CD4-positive, alpha-beta memory T cell (primary cell): ENCODE results near the gene NHERF1. TPM values are rescaled to one million over a fixed set of nuclear protein-coding genes. Genes with fewer than 3 reads are reported as not detected.

Experiments
- CTCF ChIA-PET: fragments of 350-600 bp; sonication (Branson Sonifier 250); formaldehyde crosslinking; loops from one replicate; lab custom pipeline; 2021; ENCODE audit warnings: inconsistent platforms; ENCODE audit not compliant: partially characterized antibody; lab: Charles Lee
- POLR2A ChIA-PET: fragments of 350-600 bp; sonication (Branson Sonifier 250); formaldehyde crosslinking; loops from one replicate; lab custom pipeline; 2021; ENCODE audit not compliant: partially characterized antibody; lab: Charles Lee
- DNase-seq, 5 donors: peaks; one replicate each; pipeline versions ENCODE4 v3.0.0 to v3.0.0-alpha.2; 2020 to 2022; ENCODE audit warnings: mixed read lengths in 1 of 5
- H3K27ac ChIP-seq: one replicate; pipeline ENCODE4 v1.7.0; 2013; ENCODE audit warnings: low read depth, low read length
- H3K27me3 ChIP-seq: 2 replicates; pipeline ENCODE4 v1.7.0; 2013; ENCODE audit warnings: mild to moderate bottlenecking, low read length, moderate library complexity; ENCODE audit not compliant: insufficient read depth
- H3K36me3 ChIP-seq: 2 replicates; pipeline ENCODE4 v1.7.0; 2013; ENCODE audit warnings: mild to moderate bottlenecking, low read length, moderate library complexity; ENCODE audit not compliant: insufficient read depth
- H3K4me1 ChIP-seq: 2 replicates; pipeline ENCODE4 v1.7.0; 2013; ENCODE audit warnings: mild to moderate bottlenecking, low read length, moderate library complexity; ENCODE audit not compliant: insufficient read depth
- H3K4me3 ChIP-seq, 2 donors: one replicate each; pipeline ENCODE4 v1.7.0; 2013; ENCODE audit warnings: low read length in 2 of 2, mild to moderate bottlenecking in 1 of 2
- H3K9me3 ChIP-seq, 2 donors: one replicate each; pipeline ENCODE4 v1.7.0; 2013; ENCODE audit warnings: low read length in 2 of 2, control low read depth in 1 of 2; ENCODE audit not compliant: control insufficient read depth in 1 of 2
- H3K27ac Mint-ChIP-seq, 7 donors: one replicate each; pipeline ENCODE4 v1.8.0; 2020 to 2021; ENCODE audit warnings: mixed read lengths in 7 of 7, mild to moderate bottlenecking in 6 of 7, inconsistent platforms in 3 of 7, moderate library complexity in 3 of 7
- H3K27me3 Mint-ChIP-seq, 2 donors: one replicate each; pipeline ENCODE4 v1.8.0; 2020 to 2021; ENCODE audit warnings: mixed read lengths in 2 of 2
- H3K36me3 Mint-ChIP-seq, 2 donors: one replicate each; pipeline ENCODE4 v1.8.0; 2020 to 2021; ENCODE audit warnings: mixed read lengths in 2 of 2, inconsistent platforms in 1 of 2, mild to moderate bottlenecking in 1 of 2
- H3K4me1 Mint-ChIP-seq, 4 donors: one replicate each; pipeline ENCODE4 v1.8.0; 2020 to 2021; ENCODE audit warnings: mixed read lengths in 4 of 4, mild to moderate bottlenecking in 1 of 4
- H3K4me3 Mint-ChIP-seq, 8 donors: one replicate each; pipeline ENCODE4 v1.8.0; 2020 to 2021; ENCODE audit warnings: mixed read lengths in 8 of 8, mild to moderate bottlenecking in 7 of 8, moderate library complexity in 6 of 8, inconsistent platforms in 3 of 8
- H3K9me3 Mint-ChIP-seq, 8 donors: one replicate each; pipeline ENCODE4 v1.8.0; 2020 to 2021; ENCODE audit warnings: mixed read lengths in 8 of 8, mild to moderate bottlenecking in 5 of 8, inconsistent platforms in 3 of 8, moderate library complexity in 1 of 8
- intact Hi-C: fragments of 100-400 bp; cut with micrococcal nuclease; formaldehyde crosslinking; loops from one replicate; pipeline ENCODE4 v1.15.1; 2023
- polyA plus RNA-seq, 2 donors: library from polyadenylated mRNA; unstranded; fragments of 300-500 nt; fragmentation: Illumina TruSeq; gene quantifications; one replicate each; pipeline ENCODE4 v1.2.3, GENCODE V29; 2021
- total RNA-seq, 2 experiments: library from RNA; stranded (reverse); gene quantifications; one replicate each; pipeline ENCODE4 v1.2.3, GENCODE V29; 2021

NHERF1 gene
- total and polyA plus RNA-seq, 4 experiments from 2014 or later, result 202 to 448 (median 267) TPM

DNA sequence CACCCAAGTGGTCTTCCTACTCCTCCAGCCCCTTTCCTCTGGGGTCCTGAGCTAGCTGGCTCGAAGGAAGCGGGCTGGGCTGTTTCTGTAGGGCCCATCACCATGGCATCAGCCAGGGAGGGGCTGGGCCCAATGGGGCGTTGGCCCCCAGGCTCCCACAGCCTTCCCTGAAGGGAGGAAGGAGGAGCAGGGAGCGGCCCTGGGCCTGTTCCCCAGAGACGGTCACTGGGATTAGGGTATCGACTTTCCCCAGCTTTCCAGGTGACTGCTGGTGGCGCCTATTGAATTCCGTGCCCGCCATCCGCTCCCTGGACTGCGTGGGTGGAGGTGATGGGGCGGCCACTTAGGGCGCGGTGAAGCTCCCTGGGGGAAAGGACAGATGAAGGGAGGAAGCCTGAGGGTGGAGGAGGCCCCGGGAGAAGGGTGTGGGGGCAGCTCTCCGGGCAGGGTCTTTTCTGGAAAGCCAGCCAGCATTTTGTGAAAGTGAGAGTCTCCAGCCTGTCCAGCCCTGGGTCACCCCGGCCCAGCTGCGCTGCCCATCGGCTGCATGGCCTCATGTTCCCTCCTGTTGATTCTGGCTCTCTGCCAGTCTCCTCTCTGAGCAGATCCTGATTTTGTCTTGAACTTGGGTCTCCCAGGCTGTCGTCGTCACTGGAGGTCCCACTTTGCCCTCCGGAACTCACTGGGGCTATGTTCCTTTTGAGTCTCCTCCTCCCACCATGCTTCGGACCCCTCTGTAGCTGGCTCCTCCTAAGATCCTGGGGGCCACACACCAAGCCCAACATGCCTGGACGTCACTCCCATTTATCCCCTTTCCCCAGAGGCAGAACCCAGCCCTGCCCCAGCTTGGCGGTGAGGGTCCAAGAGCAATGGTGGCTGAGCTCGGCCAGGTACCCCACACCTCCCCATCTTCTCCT is 9.8 kb downstream of the NHERF1 start:
- Mint-ChIP-seq H3K27ac (peak overlapping the region; percentile 82 to 93 (median 90)), H3K27me3 (no peaks in the 10 kb centered on the region), H3K4me1 (peaks cover 45 to 95% (median 74%) of the 10 kb centered on the region in 4 donors), H3K36me3 (peaks cover 10 to 37% of the 10 kb centered on the region in 2 donors), H3K4me3 (peak overlapping the region in 7 of 8 donors; percentile 65 to 90 (median 84)), H3K9me3 (no peaks in the 10 kb centered on the region)
- peak in 1 of 5 donors; percentile 13 for DNase-seq
- Histone ChIP-seq H3K4me3 (peak overlapping the region in 1 of 2 donors; percentile 34), H3K27me3 (no peaks in the 10 kb centered on the region), H3K36me3 (peaks cover 16% of the 10 kb centered on the region), H3K9me3 (no peaks in the 10 kb centered on the region), H3K27ac (peak overlapping the region; percentile 65), H3K4me1 (peaks cover 99% of the 10 kb centered on the region)
- ChIA-PET POLR2A (interaction anchor here (1.1 to 20.4 kb wide), 6 partner anchors 9 to 115 kb away, joined by 3 to 489 read pairs (median 26); partner anchors contain the start of genes FDXR, NAT9, NHERF1 and RAB37), CTCF (interaction anchor here (0.7 to 9.4 kb wide), 10 partner anchors 8 to 103 kb away, joined by 3 to 128 read pairs (median 12); partner anchors contain the start of genes NAT9 and RAB37)
- intact Hi-C loops, result no loop called here

- peak overlapping the region; percentile 74 to 90 (median 84) for H3K4me3 Mint-ChIP-seq
- H3K27ac Mint-ChIP-seq, result peak overlapping the region; percentile 84 to 93 (median 90)
Observed at GRCh38 chr17:74758848-74759168, 10.4 kb downstream of the NHERF1 start.

DNA sequence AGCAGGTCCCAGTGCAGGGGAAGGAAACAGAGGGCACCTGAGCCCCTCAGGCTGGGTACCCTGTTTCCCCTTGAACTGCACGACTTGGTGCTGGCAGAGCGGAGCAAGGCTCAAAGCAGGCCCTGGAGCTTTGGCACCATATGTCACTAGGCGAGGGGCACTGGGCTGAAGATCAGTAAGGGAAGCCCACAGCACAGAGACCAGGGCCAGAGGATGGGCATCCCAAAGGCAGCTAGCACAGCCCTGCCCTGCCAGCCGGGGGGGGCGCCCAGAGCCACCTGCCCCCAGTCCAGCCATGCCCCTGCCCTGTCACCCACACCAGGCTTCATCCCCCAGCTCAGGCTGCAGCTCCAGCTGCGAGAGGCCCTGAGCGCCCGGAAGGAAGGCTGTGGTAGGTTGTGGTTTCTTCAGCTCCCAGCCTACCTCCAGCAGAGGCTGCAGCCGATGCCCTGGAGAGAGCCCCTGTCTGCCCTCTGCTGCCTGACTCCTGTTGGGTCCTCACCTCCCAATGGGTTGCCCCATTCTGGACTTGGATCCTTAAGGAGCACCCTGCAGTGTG is 10.9 kb downstream of the NHERF1 start:
- no peaks in the 10 kb centered on the region for H3K27me3 Mint-ChIP-seq
- Histone ChIP-seq H3K4me3 (peak overlapping the region; percentile 34 to 54), H3K27ac (peak overlapping the region; percentile 65), H3K4me1 (peaks cover 94% of the 10 kb centered on the region), H3K36me3 (peaks cover 28% of the 10 kb centered on the region), H3K9me3 (no peaks in the 10 kb centered on the region), H3K27me3 (no peaks in the 10 kb centered on the region)
- DNase-seq, result peak; percentile 63 to 75 (median 64)
- peak overlapping the region; percentile 74 to 90 (median 84) for H3K4me3 Mint-ChIP-seq
- H3K9me3 Mint-ChIP-seq, result no peaks in the 10 kb centered on the region
- peak overlapping the region; percentile 84 to 93 (median 90) for H3K27ac Mint-ChIP-seq
- ChIA-PET CTCF (interaction anchor here (0.9 to 9.4 kb wide), 18 partner anchors 8 to 104 kb away, joined by 3 to 128 read pairs (median 8); partner anchors contain the start of genes NAT9 and RAB37), POLR2A (interaction anchor here (1.1 to 20.4 kb wide), 8 partner anchors 10 to 114 kb away, joined by 3 to 489 read pairs (median 13); partner anchors contain the start of genes FDXR, NAT9, NHERF1 and RAB37)
- intact Hi-C loops, result loop anchor here (1.0 kb wide), 1 partner anchor 8 kb away; no protein-coding TSS in a partner anchor
- H3K36me3 Mint-ChIP-seq, result peaks cover 10 to 35% of the 10 kb centered on the region in 2 donors
- H3K4me1 Mint-ChIP-seq, result peaks cover 42 to 84% (median 65%) of the 10 kb centered on the region in 4 donors

More at GRCh38 chr17:74758848-74759168, 10.4 kb downstream of the NHERF1 start:
- Histone ChIP-seq H3K9me3 (no peaks in the 10 kb centered on the region), H3K4me1 (peaks cover 99% of the 10 kb centered on the region), H3K27ac (peak overlapping the region; percentile 65), H3K36me3 (peaks cover 23% of the 10 kb centered on the region), H3K4me3 (peak overlapping the region; percentile 34 to 54), H3K27me3 (no peaks in the 10 kb centered on the region)
- H3K36me3 Mint-ChIP-seq, result peaks cover 10 to 33% of the 10 kb centered on the region in 2 donors
- peak in 1 of 5 donors; percentile 56 for DNase-seq
- no peaks in the 10 kb centered on the region for H3K9me3 Mint-ChIP-seq
- ChIA-PET CTCF (interaction anchor here (0.9 to 9.4 kb wide), 15 partner anchors 8 to 103 kb away, joined by 3 to 128 read pairs (median 10); partner anchors contain the start of genes NAT9 and RAB37), POLR2A (interaction anchor here (1.1 to 20.4 kb wide), 7 partner anchors 10 to 114 kb away, joined by 3 to 489 read pairs (median 20); partner anchors contain the start of genes FDXR, NAT9, NHERF1 and RAB37)
- H3K27me3 Mint-ChIP-seq, result no peaks in the 10 kb centered on the region
- intact Hi-C loops, result loop anchor here (1.0 kb wide), 1 partner anchor 8 kb away; no protein-coding TSS in a partner anchor
- H3K4me1 Mint-ChIP-seq, result peaks cover 42 to 89% (median 68%) of the 10 kb centered on the region in 4 donors

DNA sequence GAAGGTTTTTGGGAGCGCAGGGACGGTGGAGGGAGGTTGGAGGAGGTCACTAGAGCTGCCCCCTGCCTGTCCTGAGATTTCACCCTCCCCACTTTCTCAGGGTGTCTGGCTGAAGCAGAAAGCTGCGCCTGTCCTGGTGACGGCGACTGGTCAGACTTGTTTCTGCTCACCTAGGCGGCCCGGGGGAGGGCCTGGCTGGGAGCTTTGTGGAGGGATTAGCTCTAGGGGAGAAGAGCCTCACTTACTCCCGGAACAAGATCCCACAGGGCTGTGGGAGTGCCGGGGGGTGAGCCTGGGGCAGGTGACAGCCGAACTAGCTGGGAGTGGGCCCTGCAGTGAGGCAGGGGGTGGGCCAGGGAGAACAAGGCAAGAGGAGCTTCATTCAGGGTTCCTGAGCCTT is 11.5 kb downstream of the NHERF1 start:
- Histone ChIP-seq H3K4me1 (peaks cover 88% of the 10 kb centered on the region), H3K9me3 (no peaks in the 10 kb centered on the region), H3K27ac (peak overlapping the region; percentile 65), H3K4me3 (peak overlapping the region in 1 of 2 donors; percentile 34), H3K27me3 (no peaks in the 10 kb centered on the region), H3K36me3 (peaks cover 34% of the 10 kb centered on the region)
- H3K27me3 Mint-ChIP-seq, result no peaks in the 10 kb centered on the region
- peak overlapping the region; percentile 20 to 90 (median 84) for H3K4me3 Mint-ChIP-seq
- CTCF ChIA-PET, result interaction anchor here (0.5 to 9.4 kb wide), 17 partner anchors 8 to 405 kb away, joined by 3 to 128 read pairs (median 10); partner anchors contain the start of genes NAT9 and RAB37
- H3K36me3 Mint-ChIP-seq, result peaks cover 12 to 33% of the 10 kb centered on the region in 2 donors
- peak in 1 of 5 donors; percentile 33 for DNase-seq
- intact Hi-C loops, result loop anchor here (1.0 kb wide), 1 partner anchor 9 kb away; no protein-coding TSS in a partner anchor
- POLR2A ChIA-PET, result interaction anchor here (1.4 to 20.4 kb wide), 7 partner anchors 11 to 102 kb away, joined by 3 to 489 read pairs (median 20); partner anchors contain the start of genes NAT9, NHERF1 and RAB37
- peak overlapping the region; percentile 26 to 93 (median 79) for H3K27ac Mint-ChIP-seq
- H3K4me1 Mint-ChIP-seq, result peaks cover 39 to 78% (median 60%) of the 10 kb centered on the region in 4 donors
- H3K9me3 Mint-ChIP-seq, result no peaks in the 10 kb centered on the region

GRCh38 chr17:74760404-74761105 is 12.1 kb downstream of the NHERF1 start:
- Mint-ChIP-seq H3K36me3 (peaks cover 10 to 30% of the 10 kb centered on the region in 2 donors), H3K27me3 (no peaks in the 10 kb centered on the region), H3K9me3 (no peaks in the 10 kb centered on the region), H3K4me3 (peak overlapping the region in 6 of 8 donors; percentile 8 to 90 (median 40)), H3K4me1 (peaks cover 33 to 72% (median 53%) of the 10 kb centered on the region in 4 donors), H3K27ac (peak overlapping the region; percentile 46 to 93 (median 77))
- Histone ChIP-seq H3K36me3 (peaks cover 35% of the 10 kb centered on the region), H3K27me3 (no peaks in the 10 kb centered on the region), H3K27ac (peak overlapping the region; percentile 65), H3K4me3 (no peak overlapping the region), H3K9me3 (no peaks in the 10 kb centered on the region), H3K4me1 (peaks cover 81% of the 10 kb centered on the region)
- ChIA-PET CTCF (interaction anchor here (0.5 to 9.4 kb wide), 15 partner anchors 9 to 404 kb away, joined by 3 to 128 read pairs (median 13); partner anchors contain the start of genes NAT9 and RAB37), POLR2A (interaction anchor here (1.4 to 20.4 kb wide), 7 partner anchors 12 to 103 kb away, joined by 3 to 489 read pairs (median 20); partner anchors contain the start of genes NAT9, NHERF1 and RAB37)
- intact Hi-C loops, result no loop called here
- peak in 1 of 5 donors; percentile 31 for DNase-seq

DNA sequence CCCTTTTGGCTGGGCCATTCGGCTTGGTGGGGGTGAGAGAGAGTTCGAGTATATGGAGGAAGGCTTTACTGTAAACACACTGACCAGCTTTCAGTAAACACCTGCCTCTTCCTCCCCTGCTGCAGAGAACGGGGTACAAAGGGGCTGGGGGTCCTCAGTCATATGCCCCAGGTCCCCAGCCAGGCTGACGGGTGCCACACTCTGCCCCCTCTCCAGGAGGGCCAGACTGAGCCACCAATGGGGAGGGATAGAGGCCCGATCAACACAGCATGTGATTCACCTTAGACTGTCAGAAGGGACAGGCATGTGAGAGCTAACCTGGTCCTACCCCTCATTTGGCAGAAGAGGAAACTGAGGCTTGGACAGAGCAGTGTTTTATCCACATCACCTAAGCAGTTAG is 13.0 kb downstream of the NHERF1 start:
- no peaks in the 10 kb centered on the region for H3K27me3 Mint-ChIP-seq
- no peaks in the 10 kb centered on the region for H3K27me3 ChIP-seq
- peak in 1 of 5 donors; percentile 1 for DNase-seq
- ChIA-PET POLR2A (interaction anchor here (3.8 to 20.4 kb wide), 3 partner anchors 12 to 24 kb away, joined by 33 to 489 read pairs (median 217); partner anchors contain the start of genes NAT9, NHERF1 and RAB37), CTCF (interaction anchor here (1.6 to 9.4 kb wide), 9 partner anchors 8 to 104 kb away, joined by 5 to 128 read pairs (median 25); partner anchors contain the start of gene RAB37)
- peak overlapping the region; percentile 65 for H3K27ac ChIP-seq
- intact Hi-C loops, result no loop called here
- H3K4me3 Mint-ChIP-seq, result peak overlapping the region in 3 of 8 donors; percentile 14 to 20 (median 17)
- H3K4me1 Mint-ChIP-seq, result peaks cover 32 to 69% (median 50%) of the 10 kb centered on the region in 4 donors
- H3K36me3 Mint-ChIP-seq, result peaks cover 13 to 35% of the 10 kb centered on the region in 2 donors
- H3K27ac Mint-ChIP-seq, result peak overlapping the region; percentile 41 to 93 (median 77)
- no peaks in the 10 kb centered on the region for H3K9me3 ChIP-seq
- H3K4me1 ChIP-seq, result peaks cover 73% of the 10 kb centered on the region
- peaks cover 41% of the 10 kb centered on the region for H3K36me3 ChIP-seq
- no peak overlapping the region for H3K4me3 ChIP-seq
- H3K9me3 Mint-ChIP-seq, result no peaks in the 10 kb centered on the region
